B cell (primary cell): ENCODE results near the gene EVC. TPM values are rescaled to one million over a fixed set of nuclear protein-coding genes. Genes with fewer than 3 reads are reported as not detected.

Experiments
- ATAC-seq: fragments of 200-7000 bp; cut with Tn5 transposase; one replicate; pipeline ENCODE4 v1.10.0; 2021; ENCODE audit warnings: low read depth, mild to moderate bottlenecking, moderate number of reproducible peaks, moderate library complexity
- CTCF ChIA-PET: fragments of 350-600 bp; sonication (Branson Sonifier 250); formaldehyde crosslinking; loops from one replicate; lab custom pipeline; 2021; ENCODE audit warnings: antibody characterized with exemption, inconsistent platforms; lab: Charles Lee
- POLR2A ChIA-PET: fragments of 350-600 bp; sonication (Branson Sonifier 250); formaldehyde crosslinking; loops from one replicate; lab custom pipeline; 2021; ENCODE audit warnings: antibody characterized with exemption; lab: Charles Lee
- DNase-seq: peaks from one replicate; pipeline ENCODE4 v3.0.0; 2013
- H2AFZ ChIP-seq: 2 replicates; pipeline ENCODE4 v1.6.1; 2012; ENCODE audit warnings: mild to moderate bottlenecking, low read depth, low read length; ENCODE audit not compliant: insufficient read depth, poor library complexity, severe bottlenecking
- H3K27ac ChIP-seq, 2 donors: 1 replicate in 1 of 2; 2 replicates in 1 of 2; pipeline ENCODE4 v1.5.1; 2012 to 2013; ENCODE audit warnings: low read length in 2 of 2, mild to moderate bottlenecking in 2 of 2, moderate library complexity in 1 of 2
- H3K27me3 ChIP-seq, 4 experiments: fragments of 200-600 bp in 1 of 4; sonication (generic) in 1 of 4; replicated peaks in 1 of 4; 1 replicate in 2 of 4; 2 replicates in 2 of 4; pipeline versions ENCODE4 v1.6.1 to v1.7.0; 2013 to 2016; ENCODE audit warnings: low read length in 3 of 4, mild to moderate bottlenecking in 2 of 4, mixed read lengths in 1 of 4, moderate library complexity in 1 of 4; ENCODE audit not compliant: insufficient read depth in 4 of 4, control insufficient read depth in 3 of 4; ENCODE audit errors: control extremely low read depth in 1 of 4
- H3K36me3 ChIP-seq, 2 experiments: replicated peaks in 1 of 2; 1 replicate in 1 of 2; 2 replicates in 1 of 2; pipeline versions ENCODE4 v1.6.1 to v1.7.1; 2013; ENCODE audit warnings: low read length in 1 of 2; ENCODE audit not compliant: insufficient read depth in 2 of 2, control insufficient read depth in 1 of 2; ENCODE audit errors: control extremely low read depth in 1 of 2, extremely low read depth in 1 of 2
- H3K4me1 ChIP-seq, 2 donors: fragments of 200-600 bp in 1 of 2; sonication (generic) in 1 of 2; 1 replicate in 1 of 2; 2 replicates in 1 of 2; pipeline versions ENCODE4 v1.5.1 to v1.6.1; 2013 to 2017; ENCODE audit warnings: low read length in 2 of 2; ENCODE audit not compliant: control insufficient read depth in 2 of 2, insufficient read depth in 2 of 2
- H3K4me2 ChIP-seq: replicated peaks from 2 replicates; pipeline ENCODE3; 2012; ENCODE audit warnings: mild to moderate bottlenecking, low read depth, low read length; ENCODE audit not compliant: poor library complexity, severe bottlenecking
- H3K4me3 ChIP-seq, 5 experiments: fragments of 200-600 bp in 1 of 5; sonication (generic) in 1 of 5; 1 replicate in 3 of 5; 2 replicates in 2 of 5; pipeline versions ENCODE4 v1.5.1 to v1.7.0; 2011 to 2016; ENCODE audit warnings: low read length in 4 of 5, mild to moderate bottlenecking in 4 of 5, low read depth in 2 of 5, control low read depth in 1 of 5, moderate library complexity in 1 of 5; ENCODE audit not compliant: insufficient read depth in 1 of 5; ENCODE audit errors: control extremely low read depth in 1 of 5, extremely low read depth in 1 of 5
- H3K79me2 ChIP-seq: fragments of 200-600 bp; sonication (generic); one replicate; pipeline ENCODE4 v1.6.0; 2016; ENCODE audit warnings: low read length; ENCODE audit not compliant: control insufficient read depth, insufficient read depth
- H3K9ac ChIP-seq: fragments of 200-600 bp; sonication (generic); 2 replicates; pipeline ENCODE4 v1.6.1; 2017; ENCODE audit warnings: mild to moderate bottlenecking, low read length, moderate library complexity
- H3K9me3 ChIP-seq, 3 donors: one replicate each; pipeline versions ENCODE4 v1.6.1 to v1.7.1; 2013; ENCODE audit warnings: low read length in 2 of 3; ENCODE audit not compliant: control insufficient read depth in 2 of 3, insufficient read depth in 1 of 3; ENCODE audit errors: control extremely low read depth in 1 of 3
- H4K20me1 ChIP-seq: 2 replicates; pipeline ENCODE4 v1.6.0; 2012; ENCODE audit warnings: mild to moderate bottlenecking, low read length; ENCODE audit not compliant: insufficient read depth, control insufficient read depth, poor library complexity, severe bottlenecking
- H3K27ac Mint-ChIP-seq: one replicate; pipeline ENCODE4 v1.8.0; 2021; ENCODE audit warnings: mixed read lengths
- H3K27me3 Mint-ChIP-seq: one replicate; pipeline ENCODE4 v1.8.0; 2021; ENCODE audit warnings: mixed read lengths
- H3K4me1 Mint-ChIP-seq: one replicate; pipeline ENCODE4 v1.8.0; 2021; ENCODE audit warnings: mixed read lengths
- H3K4me3 Mint-ChIP-seq: one replicate; pipeline ENCODE4 v1.8.0; 2021; ENCODE audit warnings: mixed read lengths
- H3K9me3 Mint-ChIP-seq: one replicate; pipeline ENCODE4 v1.8.0; 2022; ENCODE audit warnings: mixed read lengths; ENCODE audit not compliant: insufficient read depth
- CTCF ChIP-seq: fragments of 200-600 bp; IDR thresholded peaks from one replicate; pipeline ENCODE4 v1.8.0; 2022; ENCODE audit warnings: antibody characterized with exemption, mild to moderate bottlenecking
- EZH2 ChIP-seq: IDR thresholded peaks from 2 replicates; pipeline ENCODE4 v1.6.1; 2012; ENCODE audit warnings: borderline replicate concordance, low read depth, mild to moderate bottlenecking, moderate library complexity, low read length; ENCODE audit not compliant: insufficient read depth, poor library complexity, severe bottlenecking
- WGBS: methylation state at CpG from one replicate; pipeline ENCODE4 v1.1.5; 2013; ENCODE audit warnings: missing lambda C conversion rate; ENCODE audit not compliant: insufficient coverage; 5-methylcytosine and 5-hydroxymethylcytosine counted together
- intact Hi-C: fragments of 100-400 bp; cut with micrococcal nuclease; formaldehyde crosslinking; loops from one replicate; pipeline ENCODE4 v1.10.0; 2022
- polyA plus RNA-seq: library from polyadenylated mRNA; depleted of rRNA; stranded (reverse); fragments of >200 nt; gene quantifications from 2 replicates; pipeline ENCODE4 v1.2.3, GENCODE V29; 2012
- total RNA-seq, 2 donors: library from RNA; stranded (reverse); fragments of 120-200 nt in 1 of 2; gene quantifications; 1 replicate in 1 of 2; 2 replicates in 1 of 2; pipeline versions ENCODE4 v1.2.3 to v1.2.4, GENCODE V29; 2013 to 2022

EVC gene
- total and polyA plus RNA-seq, 2 donors (not counting 1 experiment from before 2014, with no cell fraction given), result 1.5 TPM; not detected in 1

DNA sequence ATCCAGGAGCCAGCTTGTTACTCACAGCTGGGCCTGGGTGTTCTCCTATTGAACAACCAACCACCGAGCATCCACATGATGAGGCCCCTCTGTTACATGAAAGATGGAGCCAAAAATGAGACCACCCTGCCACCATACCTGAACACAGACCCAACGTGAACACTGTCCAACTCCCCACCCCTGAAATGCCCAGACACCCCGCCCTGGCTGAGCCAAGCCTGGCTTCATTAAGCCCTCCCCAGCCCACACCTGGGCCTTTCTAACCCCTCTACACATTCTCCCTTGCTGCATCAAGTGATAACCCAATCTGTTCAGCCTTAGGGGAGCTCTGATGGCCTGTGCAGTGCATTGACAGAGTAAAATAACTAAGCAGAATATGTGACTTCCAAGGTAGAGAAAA is 80.7 kb downstream of the EVC start:
- DNase-seq, result no peak
- ChIA-PET CTCF (no interaction called here), POLR2A (no interaction called here)
- TF ChIP-seq CTCF, result no peak
- no peak for TF ChIP-seq EZH2
- H3K79me2 ChIP-seq, result no peaks in the 10 kb centered on the region
- H3K27me3 ChIP-seq, result no peaks in the 10 kb centered on the region
- no peak overlapping the region for H3K4me2 ChIP-seq
- intact Hi-C loops, result no loop called here
- 96% methylated on average over 3 of the region's 3 CpGs for WGBS
- H3K9me3 Mint-ChIP-seq, result peaks cover 3% of the 10 kb centered on the region
- H3K4me3 ChIP-seq, result no peak overlapping the region
- peaks cover 0 to 17% (median 5%) of the 10 kb centered on the region in 3 donors for H3K9me3 ChIP-seq
- H3K4me1 ChIP-seq, result no peaks in the 10 kb centered on the region
- no peak overlapping the region for H3K9ac ChIP-seq
- H3K27me3 Mint-ChIP-seq, result no peaks in the 10 kb centered on the region
- H3K27ac ChIP-seq, result no peak overlapping the region
- no peak overlapping the region for H2AFZ ChIP-seq
- no peaks in the 10 kb centered on the region for H3K4me1 Mint-ChIP-seq
- H3K36me3 ChIP-seq, result no peaks in the 10 kb centered on the region
- H3K4me3 Mint-ChIP-seq, result no peak overlapping the region
- H4K20me1 ChIP-seq, result no peaks in the 10 kb centered on the region
- ATAC-seq, result no peak
- H3K27ac Mint-ChIP-seq, result no peak overlapping the region

- WGBS, result 98% methylated on average over 10 of the region's 13 CpGs
- DNase-seq, result no peak
- Histone ChIP-seq H3K4me3 (no peak overlapping the region), H3K79me2 (no peaks in the 10 kb centered on the region), H4K20me1 (no peaks in the 10 kb centered on the region), H3K27ac (no peak overlapping the region), H2AFZ (no peak overlapping the region), H3K4me1 (no peaks in the 10 kb centered on the region), H3K4me2 (no peak overlapping the region), H3K9ac (no peak overlapping the region), H3K27me3 (no peaks in the 10 kb centered on the region), H3K9me3 (peaks cover 0 to 9% (median 0%) of the 10 kb centered on the region in 3 donors), H3K36me3 (no peaks in the 10 kb centered on the region)
- Mint-ChIP-seq H3K27me3 (no peaks in the 10 kb centered on the region), H3K4me3 (no peak overlapping the region), H3K9me3 (peaks cover 2% of the 10 kb centered on the region), H3K4me1 (no peaks in the 10 kb centered on the region), H3K27ac (no peak overlapping the region)
- CTCF ChIA-PET, result no interaction called here
- no peak for ATAC-seq
- TF ChIP-seq CTCF (no peak), EZH2 (no peak)
- POLR2A ChIA-PET, result no interaction called here
- intact Hi-C loops, result no loop called here
Measured at GRCh38 chr4:5793514-5793913, 82.5 kb downstream of the EVC start.
